Measurements from ENCODE around the gene SDCBP2.

- TF ChIP-seq POLR2A (IDR thresholded peaks at IDR 0.05) (no peak), CTCF (IDR thresholded peaks at IDR 0.05) (no peak)
Observed at GRCh38 chr20:1376408-1377270, 47.7 kb upstream of the SDCBP2 start.
